Esophagus squamous epithelium (tissue), 5 donors: ENCODE measurements around the gene TBC1D17. TPM values are rescaled to one million over a fixed set of nuclear protein-coding genes. Genes with fewer than 3 reads are reported as not detected.

Source experiments
- DNase-seq: peaks from one replicate; lab custom pipeline; 2025; lab: John Stamatoyannopoulos, UW
- H3K27ac ChIP-seq, 4 donors: fragments of 200-600 bp; sonication (generic); one replicate each; pipeline ENCODE4 v1.5.1; 2016 to 2019; ENCODE audit warnings: mild to moderate bottlenecking in 1 of 4
- H3K27me3 ChIP-seq, 4 donors: fragments of 200-600 bp; sonication (generic); 1 replicate in 3 of 4; 2 replicates in 1 of 4; pipeline versions ENCODE4 v1.5.1 to v1.6.0; 2017 to 2021; ENCODE audit warnings: antibody characterized with exemption in 1 of 4
- H3K36me3 ChIP-seq, 3 donors: fragments of 200-600 bp; sonication (generic); one replicate each; pipeline ENCODE4 v1.5.1; 2016 to 2019
- H3K4me1 ChIP-seq, 3 donors: fragments of 200-600 bp; sonication (generic); one replicate each; pipeline ENCODE4 v1.5.1; 2017 to 2019
- H3K4me3 ChIP-seq, 4 donors: fragments of 200-600 bp; sonication (generic); 1 replicate in 3 of 4; 2 replicates in 1 of 4; pipeline ENCODE4 v1.5.1; 2016 to 2019; ENCODE audit warnings: mild to moderate bottlenecking in 2 of 4, moderate library complexity in 1 of 4
- H3K9me3 ChIP-seq, 3 donors: fragments of 200-600 bp; sonication (generic); one replicate each; pipeline ENCODE4 v1.5.1; 2016 to 2019
- CTCF ChIP-seq, 6 experiments: fragments of 450-650 bp in 4 of 6; fragments of 200-600 bp in 2 of 6; sonication (generic) in 2 of 6; IDR thresholded peaks; one replicate each; pipeline ENCODE4 v1.5.1; 2016 to 2019; ENCODE audit warnings: antibody characterized with exemption in 6 of 6, mild to moderate bottlenecking in 4 of 6, moderate library complexity in 4 of 6
- POLR2A ChIP-seq, 4 donors: fragments of 450-650 bp; IDR thresholded peaks; one replicate each; pipeline ENCODE4 v1.6.1; 2017; ENCODE audit warnings: antibody characterized with exemption in 4 of 4, mild to moderate bottlenecking in 4 of 4, moderate library complexity in 3 of 4
- WGBS, 2 donors: methylation state at CpG; one replicate each; pipeline ENCODE4 v1.1.5; 2018; 5-methylcytosine and 5-hydroxymethylcytosine counted together
- intact Hi-C: fragments of 100-400 bp; cut with DNase I; formaldehyde crosslinking; loops from one replicate; pipeline ENCODE4 v1.15.0; 2022
- total RNA-seq, 4 donors: library from RNA; depleted of rRNA; stranded (reverse); fragments of >200 nt; gene quantifications; one replicate each; pipeline ENCODE4 v1.1.0, GENCODE V29; 2016
- donor health status: DM: yes; HTN: yes; CAD: no.

TBC1D17 gene
- total RNA-seq, 4 donors from 2014 or later = 6.7 to 25.9 (median 16.9) TPM

DNA sequence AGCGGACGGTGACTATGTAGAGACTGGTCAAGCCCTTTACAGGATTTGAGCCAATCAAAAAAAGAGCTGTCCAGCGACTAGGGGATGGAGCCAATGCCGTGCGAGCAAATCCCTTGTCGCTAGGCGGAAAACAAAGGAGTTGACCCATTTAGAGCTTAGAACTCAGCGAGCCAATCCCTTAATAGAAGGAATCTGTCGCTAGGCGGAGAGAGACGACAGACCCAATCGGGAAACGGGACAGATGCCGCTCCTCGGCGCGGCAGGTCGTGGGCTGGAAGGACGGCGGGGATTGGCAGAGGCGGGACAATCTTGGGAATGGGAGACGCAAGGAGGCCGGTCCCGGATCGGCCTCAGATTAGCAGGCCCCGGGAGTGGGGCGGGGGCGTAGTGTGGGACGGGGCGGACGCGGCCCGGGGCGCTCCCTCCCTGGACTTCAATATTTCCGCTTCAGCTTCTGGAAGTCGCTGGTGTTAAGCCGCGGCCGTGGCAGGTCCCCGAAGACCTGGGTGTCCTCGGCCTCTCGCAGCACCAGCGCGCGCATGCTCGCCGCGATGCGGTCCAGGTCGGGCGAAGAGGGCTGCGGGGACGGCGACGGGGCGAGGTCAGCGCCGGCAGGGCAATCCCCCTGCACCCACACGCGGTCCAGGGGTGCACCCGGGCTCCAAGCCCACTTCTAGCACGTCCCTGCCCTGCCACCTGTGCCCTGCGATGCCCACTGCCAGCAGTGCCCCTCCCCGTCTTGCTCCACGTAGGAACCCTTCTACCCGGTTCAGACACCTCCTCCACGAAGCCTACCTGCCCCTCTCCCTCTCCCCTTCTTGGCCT is 7.8 kb upstream of the TBC1D17 start:
- Histone ChIP-seq H3K27me3 (no peaks in the 10 kb centered on the region), H3K9me3 (no peaks in the 10 kb centered on the region), H3K4me1 (peaks cover 28 to 79% (median 46%) of the 10 kb centered on the region in 3 donors), H3K36me3 (peaks cover 0 to 44% (median 4%) of the 10 kb centered on the region in 3 donors), H3K4me3 (peak overlapping the region; percentile 47 to 74 (median 60)), H3K27ac (peak overlapping the region; percentile 91 to 97 (median 92))
- peak; percentile 76 for DNase-seq
- intact Hi-C loops = loop anchor here (10.0 kb wide), 1 partner anchor 55 kb away; the partner anchor contains the start of genes FUZ and MED25
- peak in 3 of 6 experiments; percentile 4 to 26 (median 12) for TF ChIP-seq CTCF (IDR thresholded peaks at IDR 0.05)
- peak in 3 of 4 donors; percentile 30 to 89 (median 33) for TF ChIP-seq POLR2A (IDR thresholded peaks at IDR 0.05)
- WGBS, 2 donors = 0% methylated on average over 21 to 30 of the region's 67 CpGs

- H3K27me3 ChIP-seq = no peaks in the 10 kb centered on the region
- no peak for DNase-seq
- peak overlapping the region; percentile 47 to 74 (median 60) for H3K4me3 ChIP-seq
- peak overlapping the region; percentile 91 to 92 (median 92) for H3K27ac ChIP-seq
- H3K4me1 ChIP-seq = peaks cover 34 to 79% (median 50%) of the 10 kb centered on the region in 3 donors
- 75 to 94% methylated on average over 7 to 9 of the region's 15 CpGs for WGBS, 2 donors
- H3K36me3 ChIP-seq = peaks cover 0 to 40% (median 3%) of the 10 kb centered on the region in 3 donors
- TF ChIP-seq POLR2A (IDR thresholded peaks at IDR 0.05) (no peak), CTCF (IDR thresholded peaks at IDR 0.05) (no peak)
- intact Hi-C loops = loop anchor here (10.0 kb wide), 1 partner anchor 56 kb away; the partner anchor contains the start of genes FUZ and MED25
- H3K9me3 ChIP-seq = no peaks in the 10 kb centered on the region
Measured at GRCh38 chr19:49870309-49870901, 7.1 kb upstream of the TBC1D17 start.

GRCh38 chr19:49871349-49871985 is 6.0 kb upstream of the TBC1D17 start:
- Histone ChIP-seq H3K36me3 (peaks cover 0 to 40% (median 3%) of the 10 kb centered on the region in 3 donors), H3K27me3 (no peaks in the 10 kb centered on the region), H3K9me3 (no peaks in the 10 kb centered on the region), H3K27ac (peak overlapping the region in 1 of 4 donors; percentile 7), H3K4me1 (peaks cover 30 to 75% (median 43%) of the 10 kb centered on the region in 3 donors), H3K4me3 (no peak overlapping the region)
- DNase-seq = no peak
- TF ChIP-seq CTCF (IDR thresholded peaks at IDR 0.05) (no peak), POLR2A (IDR thresholded peaks at IDR 0.05) (no peak)
- 95 to 96% methylated on average over 7 to 8 of the region's 17 CpGs for WGBS, 2 donors
- intact Hi-C loops = loop anchor here (10.0 kb wide), 1 partner anchor 57 kb away; the partner anchor contains the start of genes FUZ and MED25

- no peak for DNase-seq
- H3K27ac ChIP-seq = no peak overlapping the region
- H3K9me3 ChIP-seq = no peaks in the 10 kb centered on the region
- H3K4me3 ChIP-seq = no peak overlapping the region
- no peaks in the 10 kb centered on the region for H3K27me3 ChIP-seq
- WGBS, 2 donors = 78 to 84% methylated on average over 10 to 12 of the region's 27 CpGs
- H3K36me3 ChIP-seq = peaks cover 0 to 40% (median 3%) of the 10 kb centered on the region in 3 donors
- intact Hi-C loops = loop anchor here (10.0 kb wide), 1 partner anchor 58 kb away; the partner anchor contains the start of genes FUZ and MED25
- TF ChIP-seq POLR2A (IDR thresholded peaks at IDR 0.05) = no peak
- TF ChIP-seq CTCF (IDR thresholded peaks at IDR 0.05) = no peak
- peaks cover 26 to 68% (median 40%) of the 10 kb centered on the region in 3 donors for H3K4me1 ChIP-seq
Measured at GRCh38 chr19:49872245-49873128, 5.0 kb upstream of the TBC1D17 start.
